Measurements from ENCODE around the gene DAZAP1.

DAZAP1 gene

GRCh38 chr19:1468821-1469254 lies 61.5 kb downstream of the DAZAP1 start:
- peaks cover 59% of the 10 kb centered on the region for H3K4me1 ChIP-seq (ENCODE audit: control insufficient read depth, insufficient read depth, low read length, poor library complexity, severe bottlenecking)
- H3K27ac ChIP-seq (ENCODE audit: insufficient read depth, low read length, poor library complexity, severe bottlenecking) = no peak overlapping the region
- H3K27me3 ChIP-seq (replicated peaks; ENCODE audit: control insufficient read depth, insufficient read depth, low read length, poor library complexity, severe bottlenecking) = peaks cover 35% of the 10 kb centered on the region
- no peak for DNase-seq
- peak overlapping the region; percentile 37 for H3K4me3 ChIP-seq (ENCODE audit: insufficient read depth, low read depth, low read length, poor library complexity, severe bottlenecking)
- H3K36me3 ChIP-seq (ENCODE audit: control insufficient read depth, insufficient read depth, low read length) = no peaks in the 10 kb centered on the region
- H3K9me3 ChIP-seq (ENCODE audit: control insufficient read depth, low read length) = no peaks in the 10 kb centered on the region

GRCh38 chr19:1469255-1470054 lies 62.1 kb downstream of the DAZAP1 start:
- Histone ChIP-seq H3K9me3 (ENCODE audit: control insufficient read depth, low read length) (no peaks in the 10 kb centered on the region), H3K27me3 (replicated peaks; ENCODE audit: control insufficient read depth, insufficient read depth, low read length, poor library complexity, severe bottlenecking) (peaks cover 35% of the 10 kb centered on the region), H3K4me1 (ENCODE audit: control insufficient read depth, insufficient read depth, low read length, poor library complexity, severe bottlenecking) (peaks cover 59% of the 10 kb centered on the region), H3K27ac (ENCODE audit: insufficient read depth, low read length, poor library complexity, severe bottlenecking) (no peak overlapping the region), H3K4me3 (ENCODE audit: insufficient read depth, low read depth, low read length, poor library complexity, severe bottlenecking) (peak overlapping the region; percentile 64), H3K36me3 (ENCODE audit: control insufficient read depth, insufficient read depth, low read length) (no peaks in the 10 kb centered on the region)
- DNase-seq = no peak

DNA sequence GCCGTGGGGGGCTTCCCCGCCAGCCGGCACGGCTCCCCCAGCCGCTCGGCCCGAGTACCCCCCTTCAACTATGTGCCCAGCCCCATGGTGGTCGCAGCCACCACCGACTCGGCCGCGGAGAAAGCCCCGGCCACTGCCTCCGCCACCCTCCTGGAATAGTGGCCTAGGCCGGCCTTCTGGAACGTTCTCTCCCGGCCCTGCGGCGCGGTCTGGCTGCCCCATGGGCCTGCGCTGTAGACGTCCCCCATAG lies 62.6 kb downstream of the DAZAP1 start:
- Histone ChIP-seq H3K4me3 (ENCODE audit: insufficient read depth, low read depth, low read length, poor library complexity, severe bottlenecking) (peak overlapping the region; percentile 64), H3K27ac (ENCODE audit: insufficient read depth, low read length, poor library complexity, severe bottlenecking) (no peak overlapping the region), H3K36me3 (ENCODE audit: control insufficient read depth, insufficient read depth, low read length) (peaks cover 3% of the 10 kb centered on the region), H3K9me3 (ENCODE audit: control insufficient read depth, low read length) (no peaks in the 10 kb centered on the region), H3K4me1 (ENCODE audit: control insufficient read depth, insufficient read depth, low read length, poor library complexity, severe bottlenecking) (peaks cover 59% of the 10 kb centered on the region), H3K27me3 (replicated peaks; ENCODE audit: control insufficient read depth, insufficient read depth, low read length, poor library complexity, severe bottlenecking) (peaks cover 35% of the 10 kb centered on the region)
- no peak for DNase-seq

- Histone ChIP-seq H3K27ac (ENCODE audit: insufficient read depth, low read length, poor library complexity, severe bottlenecking) (no peak overlapping the region), H3K36me3 (ENCODE audit: control insufficient read depth, insufficient read depth, low read length) (peaks cover 5% of the 10 kb centered on the region), H3K4me3 (ENCODE audit: insufficient read depth, low read depth, low read length, poor library complexity, severe bottlenecking) (peak overlapping the region; percentile 64), H3K27me3 (replicated peaks; ENCODE audit: control insufficient read depth, insufficient read depth, low read length, poor library complexity, severe bottlenecking) (peaks cover 31% of the 10 kb centered on the region), H3K4me1 (ENCODE audit: control insufficient read depth, insufficient read depth, low read length, poor library complexity, severe bottlenecking) (peaks cover 57% of the 10 kb centered on the region), H3K9me3 (ENCODE audit: control insufficient read depth, low read length) (no peaks in the 10 kb centered on the region)
- peak; percentile 42 to 55 (median 45) for DNase-seq
Observed at GRCh38 chr19:1470305-1471009, 63.1 kb downstream of the DAZAP1 start.

DNA sequence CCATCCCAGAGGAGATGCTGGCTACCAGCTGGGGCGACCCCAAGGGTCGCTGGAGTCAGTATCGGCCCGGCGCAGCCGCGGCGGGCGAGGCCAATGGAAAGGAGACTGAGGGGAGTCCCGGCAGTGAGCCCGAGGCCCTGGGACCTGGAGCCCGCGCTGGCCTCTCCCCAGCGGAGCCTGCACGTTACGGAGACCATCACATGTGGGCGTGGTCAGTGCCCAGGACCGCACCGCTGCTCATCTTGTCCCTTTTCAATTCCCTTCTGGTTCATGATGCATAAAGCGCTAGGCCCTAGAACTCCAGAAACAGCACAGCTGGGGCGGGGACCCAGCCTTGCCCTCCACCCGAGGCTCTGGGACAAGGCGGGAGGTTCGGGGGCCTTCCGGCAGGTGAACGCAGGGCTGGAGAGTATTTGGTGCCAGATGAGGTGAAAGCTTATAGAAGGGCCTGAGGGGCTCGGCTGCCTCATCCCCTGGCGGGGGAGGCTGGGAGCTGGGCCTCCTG lies 63.7 kb downstream of the DAZAP1 start:
- Histone ChIP-seq H3K36me3 (ENCODE audit: control insufficient read depth, insufficient read depth, low read length) (peaks cover 5% of the 10 kb centered on the region), H3K27ac (ENCODE audit: insufficient read depth, low read length, poor library complexity, severe bottlenecking) (no peak overlapping the region), H3K27me3 (replicated peaks; ENCODE audit: control insufficient read depth, insufficient read depth, low read length, poor library complexity, severe bottlenecking) (peaks cover 25% of the 10 kb centered on the region), H3K4me1 (ENCODE audit: control insufficient read depth, insufficient read depth, low read length, poor library complexity, severe bottlenecking) (peaks cover 51% of the 10 kb centered on the region), H3K9me3 (ENCODE audit: control insufficient read depth, low read length) (no peaks in the 10 kb centered on the region), H3K4me3 (ENCODE audit: insufficient read depth, low read depth, low read length, poor library complexity, severe bottlenecking) (peak overlapping the region; percentile 64)
- DNase-seq = no peak

DNA sequence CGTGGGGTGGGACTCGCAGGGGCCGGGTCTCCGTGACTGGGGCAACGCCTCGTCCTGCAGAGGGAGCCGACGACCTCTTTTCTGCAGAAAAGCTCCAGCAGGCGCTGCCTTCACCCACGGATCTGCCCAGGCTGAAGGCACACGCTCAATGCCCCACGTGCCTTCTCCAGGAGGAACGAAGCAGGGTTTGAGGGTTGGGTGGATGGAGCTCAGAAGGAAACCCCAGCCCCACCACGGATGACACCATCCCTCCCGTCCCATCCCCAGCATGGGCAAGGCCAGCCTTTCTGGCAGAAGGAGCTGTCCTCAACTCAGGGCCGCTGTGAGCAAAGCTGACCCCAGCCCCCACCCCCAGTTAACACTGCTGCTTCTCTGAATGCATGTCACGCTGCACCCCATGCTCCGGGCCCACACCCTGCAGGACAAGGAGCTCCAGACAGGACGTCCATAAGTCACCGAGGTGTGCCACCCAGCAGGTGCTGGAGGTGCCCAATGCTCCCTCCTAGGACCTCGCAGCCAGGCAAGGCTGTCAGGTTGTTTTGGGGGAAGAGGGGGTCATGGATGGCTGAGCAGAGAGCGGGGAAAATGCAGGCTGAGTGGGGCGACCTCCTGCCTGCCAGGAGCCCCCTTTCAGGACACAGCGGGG lies 64.3 kb downstream of the DAZAP1 start:
- Histone ChIP-seq H3K36me3 (ENCODE audit: control insufficient read depth, insufficient read depth, low read length) (peaks cover 5% of the 10 kb centered on the region), H3K4me1 (ENCODE audit: control insufficient read depth, insufficient read depth, low read length, poor library complexity, severe bottlenecking) (peaks cover 46% of the 10 kb centered on the region), H3K27ac (ENCODE audit: insufficient read depth, low read length, poor library complexity, severe bottlenecking) (no peak overlapping the region), H3K4me3 (ENCODE audit: insufficient read depth, low read depth, low read length, poor library complexity, severe bottlenecking) (peak overlapping the region; percentile 64), H3K27me3 (replicated peaks; ENCODE audit: control insufficient read depth, insufficient read depth, low read length, poor library complexity, severe bottlenecking) (peaks cover 19% of the 10 kb centered on the region), H3K9me3 (ENCODE audit: control insufficient read depth, low read length) (no peaks in the 10 kb centered on the region)
- DNase-seq = no peak

DNA sequence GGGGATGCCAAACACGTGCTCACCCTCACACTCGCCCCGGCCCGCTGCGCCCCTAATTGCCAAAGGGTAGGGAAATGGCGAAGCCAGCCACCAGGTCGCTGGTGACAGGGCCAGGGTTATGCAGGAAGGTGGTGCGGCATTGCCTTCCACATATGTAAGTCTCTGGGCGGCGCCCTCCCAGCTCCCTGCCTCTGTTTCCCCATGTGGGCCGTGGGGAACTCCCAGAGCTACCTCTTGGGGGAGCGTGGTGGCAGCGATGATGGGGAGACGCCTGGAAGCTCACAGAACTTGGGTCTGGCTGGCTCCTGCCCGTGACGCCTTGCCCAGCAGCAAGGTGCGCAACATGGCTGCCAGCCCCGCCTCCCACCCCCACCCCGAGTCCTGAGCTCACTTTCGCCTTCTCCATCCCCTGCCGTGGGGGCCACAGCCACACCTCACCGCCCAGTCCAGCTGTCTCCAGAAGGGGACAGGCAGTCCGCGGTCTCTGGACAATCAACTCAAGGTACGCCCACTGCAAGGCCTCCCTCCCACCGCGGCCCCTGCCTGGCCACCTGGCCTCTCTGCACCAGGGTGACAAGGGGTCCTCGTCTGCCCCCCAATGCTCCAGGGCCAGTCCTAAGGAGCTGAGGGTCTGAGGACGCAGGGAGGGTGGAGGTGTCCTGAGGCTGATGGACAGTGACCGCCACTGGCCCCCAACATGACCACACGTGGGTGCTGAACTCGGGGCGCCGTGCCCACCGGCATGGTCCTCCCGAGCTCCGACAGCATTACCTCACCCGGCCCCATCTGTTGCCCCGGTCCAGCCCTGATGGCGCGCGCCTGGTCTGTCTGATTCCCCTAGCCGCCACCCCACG lies 65.1 kb downstream of the DAZAP1 start:
- Histone ChIP-seq H3K4me1 (ENCODE audit: control insufficient read depth, insufficient read depth, low read length, poor library complexity, severe bottlenecking) (peaks cover 41% of the 10 kb centered on the region), H3K4me3 (ENCODE audit: insufficient read depth, low read depth, low read length, poor library complexity, severe bottlenecking) (no peak overlapping the region), H3K27ac (ENCODE audit: insufficient read depth, low read length, poor library complexity, severe bottlenecking) (no peak overlapping the region), H3K36me3 (ENCODE audit: control insufficient read depth, insufficient read depth, low read length) (peaks cover 5% of the 10 kb centered on the region), H3K9me3 (ENCODE audit: control insufficient read depth, low read length) (no peaks in the 10 kb centered on the region), H3K27me3 (replicated peaks; ENCODE audit: control insufficient read depth, insufficient read depth, low read length, poor library complexity, severe bottlenecking) (peaks cover 12% of the 10 kb centered on the region)
- DNase-seq = no peak

- H3K36me3 ChIP-seq (ENCODE audit: control insufficient read depth, insufficient read depth, low read length) = peaks cover 5% of the 10 kb centered on the region
- no peak overlapping the region for H3K27ac ChIP-seq (ENCODE audit: insufficient read depth, low read length, poor library complexity, severe bottlenecking)
- peaks cover 3% of the 10 kb centered on the region for H3K27me3 ChIP-seq (replicated peaks; ENCODE audit: control insufficient read depth, insufficient read depth, low read length, poor library complexity, severe bottlenecking)
- H3K4me3 ChIP-seq (ENCODE audit: insufficient read depth, low read depth, low read length, poor library complexity, severe bottlenecking) = no peak overlapping the region
- DNase-seq = no peak
- H3K9me3 ChIP-seq (ENCODE audit: control insufficient read depth, low read length) = no peaks in the 10 kb centered on the region
- peaks cover 34% of the 10 kb centered on the region for H3K4me1 ChIP-seq (ENCODE audit: control insufficient read depth, insufficient read depth, low read length, poor library complexity, severe bottlenecking)
Observed at GRCh38 chr19:1473085-1473851, 65.9 kb downstream of the DAZAP1 start.
